ENCODE results near the gene DNAH9. TPM values are rescaled to one million over a fixed set of nuclear protein-coding genes. Genes with fewer than 3 reads are reported as not detected.

Gene DNAH9
- total RNA-seq, 1 donor from 2014 or later: 0.41 TPM

DNA sequence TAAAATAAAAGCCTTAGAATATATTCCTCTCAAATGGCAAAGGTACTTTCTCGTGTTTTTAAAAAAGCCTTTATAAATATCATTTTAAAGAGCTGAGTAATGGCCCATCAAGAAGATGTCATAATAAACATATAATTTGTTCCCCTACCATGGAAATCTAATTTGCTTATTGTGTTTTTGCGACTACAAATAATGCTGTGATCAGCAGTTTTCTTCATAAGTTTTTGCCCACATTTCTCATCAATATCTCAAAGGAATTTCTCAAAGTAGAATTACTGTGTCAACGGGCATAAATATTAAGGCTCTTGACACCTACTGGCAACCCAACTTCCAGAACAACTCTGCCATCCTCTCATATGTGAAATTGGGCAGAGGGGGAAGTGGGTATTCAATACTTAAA is 381.5 kb downstream of the DNAH9 start:
- Histone ChIP-seq H3K27ac (no peak overlapping the region), H3K27me3 (no peaks in the 10 kb centered on the region), H3K4me1 (no peaks in the 10 kb centered on the region), H3K9me3 (no peaks in the 10 kb centered on the region), H3K36me3 (peaks cover 33% of the 10 kb centered on the region), H3K4me3 (no peak overlapping the region)
- TF ChIP-seq, protein P1, sequence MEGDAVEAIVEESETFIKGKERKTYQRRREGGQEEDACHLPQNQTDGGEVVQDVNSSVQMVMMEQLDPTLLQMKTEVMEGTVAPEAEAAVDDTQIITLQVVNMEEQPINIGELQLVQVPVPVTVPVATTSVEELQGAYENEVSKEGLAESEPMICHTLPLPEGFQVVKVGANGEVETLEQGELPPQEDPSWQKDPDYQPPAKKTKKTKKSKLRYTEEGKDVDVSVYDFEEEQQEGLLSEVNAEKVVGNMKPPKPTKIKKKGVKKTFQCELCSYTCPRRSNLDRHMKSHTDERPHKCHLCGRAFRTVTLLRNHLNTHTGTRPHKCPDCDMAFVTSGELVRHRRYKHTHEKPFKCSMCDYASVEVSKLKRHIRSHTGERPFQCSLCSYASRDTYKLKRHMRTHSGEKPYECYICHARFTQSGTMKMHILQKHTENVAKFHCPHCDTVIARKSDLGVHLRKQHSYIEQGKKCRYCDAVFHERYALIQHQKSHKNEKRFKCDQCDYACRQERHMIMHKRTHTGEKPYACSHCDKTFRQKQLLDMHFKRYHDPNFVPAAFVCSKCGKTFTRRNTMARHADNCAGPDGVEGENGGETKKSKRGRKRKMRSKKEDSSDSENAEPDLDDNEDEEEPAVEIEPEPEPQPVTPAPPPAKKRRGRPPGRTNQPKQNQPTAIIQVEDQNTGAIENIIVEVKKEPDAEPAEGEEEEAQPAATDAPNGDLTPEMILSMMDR (IDR thresholded peaks at IDR 0.05): no peak
- intact Hi-C loops (cut with DNase I): no loop called here
- DNase-seq (no peak), ATAC-seq (no peak)

DNA sequence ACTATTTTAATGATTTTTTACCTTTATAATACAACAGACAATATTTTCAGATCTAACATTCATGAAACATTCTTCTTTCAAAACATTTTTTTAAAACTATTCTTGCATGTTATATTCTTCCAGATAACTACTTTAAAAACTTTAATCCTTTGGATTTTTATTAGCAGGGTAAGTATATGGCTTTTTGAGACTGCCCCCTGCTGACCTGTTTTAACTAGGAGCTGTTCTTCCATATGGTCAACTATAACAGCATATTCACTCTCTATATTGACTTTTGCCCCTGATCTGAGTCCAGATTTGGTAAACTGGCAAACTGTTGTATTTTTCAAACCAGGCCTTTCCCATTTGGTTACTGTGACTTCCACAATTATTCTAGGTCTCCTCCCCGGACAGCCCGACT is 382.5 kb downstream of the DNAH9 start:
- intact Hi-C loops (cut with DNase I): no loop called here
- no peaks in the 10 kb centered on the region for H3K27me3 ChIP-seq
- H3K4me3 ChIP-seq: no peak overlapping the region
- ATAC-seq: no peak
- H3K4me1 ChIP-seq: no peaks in the 10 kb centered on the region
- H3K36me3 ChIP-seq: peaks cover 33% of the 10 kb centered on the region
- no peak for DNase-seq
- no peak overlapping the region for H3K27ac ChIP-seq
- H3K9me3 ChIP-seq: no peaks in the 10 kb centered on the region
- TF ChIP-seq, protein P1 (IDR thresholded peaks at IDR 0.05): no peak

DNA sequence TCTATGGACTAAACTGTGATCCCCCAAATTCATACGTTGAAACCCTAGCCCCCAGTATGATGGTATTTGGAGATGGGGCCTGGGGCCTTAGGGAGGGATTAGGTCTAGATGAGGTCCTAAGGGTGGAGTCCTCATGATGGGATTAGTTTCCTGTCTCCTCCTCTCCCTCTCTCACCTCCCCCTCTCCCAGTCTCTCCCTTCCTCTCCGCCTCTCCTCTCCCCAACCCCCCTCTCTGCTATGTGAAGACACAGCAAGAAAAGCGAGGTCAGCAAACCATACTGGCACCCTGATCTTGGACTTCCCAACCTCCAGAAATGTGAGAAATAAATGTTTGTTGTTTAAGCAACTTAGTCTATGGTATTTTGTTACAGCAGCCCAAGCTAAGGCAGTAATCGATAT is 383.6 kb downstream of the DNAH9 start:
- DNase-seq (no peak), ATAC-seq (no peak)
- Histone ChIP-seq H3K27me3 (no peaks in the 10 kb centered on the region), H3K27ac (no peak overlapping the region), H3K9me3 (no peaks in the 10 kb centered on the region), H3K4me1 (no peaks in the 10 kb centered on the region), H3K4me3 (no peak overlapping the region), H3K36me3 (peaks cover 33% of the 10 kb centered on the region)
- intact Hi-C loops (cut with DNase I): no loop called here
- TF ChIP-seq, protein P1 (IDR thresholded peaks at IDR 0.05): no peak

DNA sequence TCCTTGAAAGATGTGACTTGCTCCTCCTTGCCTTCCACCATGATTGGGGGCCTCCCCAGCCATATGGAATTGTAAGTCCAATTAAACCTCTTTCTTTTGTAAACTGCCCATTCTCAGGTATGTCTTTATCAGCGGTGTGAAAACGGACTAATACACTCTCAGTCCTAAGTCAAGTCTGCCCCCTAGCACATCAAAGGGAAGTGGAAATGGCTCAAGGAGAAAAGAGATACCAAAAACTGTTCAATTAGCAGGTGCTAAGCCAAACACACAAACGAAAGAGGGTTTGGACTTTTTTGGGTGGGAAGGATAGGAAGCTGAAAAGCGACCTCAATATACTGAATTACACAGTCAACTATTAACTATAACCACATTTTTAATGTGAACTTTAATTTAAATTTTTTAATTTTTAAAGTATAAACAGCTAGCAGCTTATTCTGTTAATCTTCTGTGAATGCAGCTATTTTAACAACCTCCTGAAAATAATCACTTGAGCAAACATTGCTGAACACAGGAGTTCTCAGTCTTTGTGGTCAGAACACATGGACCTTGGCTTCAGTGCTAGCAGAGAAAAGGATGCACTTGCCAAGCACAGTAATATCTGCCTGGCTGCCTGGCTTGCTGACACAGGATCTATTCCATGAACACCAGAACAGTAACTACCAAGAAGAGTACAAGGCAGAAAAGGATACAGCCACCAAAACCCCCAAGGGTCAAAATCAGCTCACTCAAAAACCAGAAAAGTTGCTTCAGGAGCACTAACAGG is 388.1 kb downstream of the DNAH9 start:
- DNase-seq: no peak
- intact Hi-C loops (cut with DNase I): no loop called here
- Histone ChIP-seq H3K27ac (no peak overlapping the region), H3K9me3 (no peaks in the 10 kb centered on the region), H3K4me3 (no peak overlapping the region), H3K36me3 (peaks cover 33% of the 10 kb centered on the region), H3K27me3 (no peaks in the 10 kb centered on the region), H3K4me1 (no peaks in the 10 kb centered on the region)
- TF ChIP-seq, protein P1 (IDR thresholded peaks at IDR 0.05): no peak
- ATAC-seq: no peak

DNA sequence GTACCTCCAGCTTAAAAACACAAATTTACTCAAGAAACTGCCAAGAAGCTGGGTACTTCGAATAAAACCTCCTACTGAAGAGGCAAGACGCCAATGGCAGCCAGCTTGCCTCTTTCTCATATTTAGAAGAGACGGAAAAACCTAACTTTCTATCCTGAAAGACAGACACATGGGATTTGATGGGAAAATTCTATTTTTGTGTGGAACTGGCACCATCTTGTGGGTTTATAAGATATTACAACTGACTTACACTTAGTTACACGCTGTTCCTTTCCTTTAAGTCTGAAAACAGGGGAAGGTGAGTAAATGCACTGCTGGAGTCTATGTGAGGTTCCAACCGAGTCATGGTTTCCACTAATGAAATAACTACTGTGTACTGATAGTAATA is 388.7 kb downstream of the DNAH9 start:
- intact Hi-C loops (cut with DNase I): no loop called here
- Histone ChIP-seq H3K36me3 (peaks cover 35% of the 10 kb centered on the region), H3K27ac (no peak overlapping the region), H3K4me1 (no peaks in the 10 kb centered on the region), H3K4me3 (no peak overlapping the region), H3K9me3 (no peaks in the 10 kb centered on the region), H3K27me3 (no peaks in the 10 kb centered on the region)
- no peak for DNase-seq
- peak; percentile 55 for ATAC-seq
- TF ChIP-seq, protein P1 (IDR thresholded peaks at IDR 0.05): peak; percentile 59
